ENCODE data around the gene PDE10A. TPM values are rescaled to one million over a fixed set of nuclear protein-coding genes. Genes with fewer than 3 reads are reported as not detected.

PDE10A gene
- polyA plus RNA-seq, 3 donors: not detected

DNA sequence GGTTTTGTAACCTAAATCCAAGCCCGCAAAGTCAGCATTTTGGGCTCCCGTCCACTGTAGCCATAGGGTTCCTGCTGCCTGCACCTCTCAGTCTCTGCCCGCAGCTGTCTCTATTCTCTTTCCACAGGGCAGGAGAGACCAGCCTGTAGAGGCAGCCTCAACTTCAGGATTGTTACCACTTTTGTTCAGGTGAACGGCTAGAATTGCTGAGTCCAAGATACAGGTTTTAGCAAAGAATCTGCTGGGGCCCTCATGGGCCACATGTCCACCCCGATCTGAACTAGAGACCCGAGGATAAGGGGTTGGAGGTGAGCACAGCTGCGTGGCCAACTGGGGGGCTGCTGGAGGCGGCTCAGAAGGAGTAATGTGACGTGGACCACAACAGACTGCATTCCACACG, 215.9 kb downstream of the PDE10A start:
- Mint-ChIP-seq H3K27ac (no peak overlapping the region), H3K36me3 (no peaks in the 10 kb centered on the region), H3K4me3 (no peak overlapping the region), H3K9me3 (peaks cover 0 to 6% (median 0%) of the 10 kb centered on the region in 7 donors), H3K4me1 (no peaks in the 10 kb centered on the region), H3K27me3 (ENCODE audit: low read depth in 3 of 3) (no peaks in the 10 kb centered on the region)
- no peak overlapping the region for H2AFZ ChIP-seq (ENCODE audit: insufficient read depth, low read depth, low read length, poor library complexity, severe bottlenecking)
- no peak for DNase-seq
- H3K9ac ChIP-seq (ENCODE audit: insufficient read depth, low read length, poor library complexity, severe bottlenecking): no peak overlapping the region
- H3K27me3 ChIP-seq (ENCODE audit: control insufficient read depth in 2 of 2, insufficient read depth in 2 of 2, low read length in 2 of 2): no peaks in the 10 kb centered on the region
- TF ChIP-seq, protein P1, sequence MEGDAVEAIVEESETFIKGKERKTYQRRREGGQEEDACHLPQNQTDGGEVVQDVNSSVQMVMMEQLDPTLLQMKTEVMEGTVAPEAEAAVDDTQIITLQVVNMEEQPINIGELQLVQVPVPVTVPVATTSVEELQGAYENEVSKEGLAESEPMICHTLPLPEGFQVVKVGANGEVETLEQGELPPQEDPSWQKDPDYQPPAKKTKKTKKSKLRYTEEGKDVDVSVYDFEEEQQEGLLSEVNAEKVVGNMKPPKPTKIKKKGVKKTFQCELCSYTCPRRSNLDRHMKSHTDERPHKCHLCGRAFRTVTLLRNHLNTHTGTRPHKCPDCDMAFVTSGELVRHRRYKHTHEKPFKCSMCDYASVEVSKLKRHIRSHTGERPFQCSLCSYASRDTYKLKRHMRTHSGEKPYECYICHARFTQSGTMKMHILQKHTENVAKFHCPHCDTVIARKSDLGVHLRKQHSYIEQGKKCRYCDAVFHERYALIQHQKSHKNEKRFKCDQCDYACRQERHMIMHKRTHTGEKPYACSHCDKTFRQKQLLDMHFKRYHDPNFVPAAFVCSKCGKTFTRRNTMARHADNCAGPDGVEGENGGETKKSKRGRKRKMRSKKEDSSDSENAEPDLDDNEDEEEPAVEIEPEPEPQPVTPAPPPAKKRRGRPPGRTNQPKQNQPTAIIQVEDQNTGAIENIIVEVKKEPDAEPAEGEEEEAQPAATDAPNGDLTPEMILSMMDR (IDR thresholded peaks at IDR 0.05): no peak
- H3K4me3 ChIP-seq (replicated peaks in 1 of 3; ENCODE audit: low read depth in 2 of 3, low read length in 3 of 3): no peak overlapping the region
- no peak overlapping the region for H3K4me2 ChIP-seq (replicated peaks; ENCODE audit: extremely low read depth, low read length, poor library complexity, severe bottlenecking)
- 97% methylated on average over 6 of the region's 10 CpGs for WGBS (ENCODE audit: insufficient coverage)
- H3K79me2 ChIP-seq (ENCODE audit: insufficient read depth, low read length): no peaks in the 10 kb centered on the region
- intact Hi-C loops (cut with micrococcal nuclease): no loop called here
- no peaks in the 10 kb centered on the region for H3K36me3 ChIP-seq (replicated peaks in 1 of 2; ENCODE audit: control insufficient read depth in 1 of 2, insufficient read depth in 2 of 2, low read length in 2 of 2)
- H3K4me1 ChIP-seq (ENCODE audit: control insufficient read depth in 1 of 2, insufficient read depth in 2 of 2, low read length in 2 of 2): no peaks in the 10 kb centered on the region
- H3K27ac ChIP-seq (ENCODE audit: low read depth in 1 of 2, low read length in 2 of 2): no peak overlapping the region
- peaks cover 0 to 5% of the 10 kb centered on the region in 2 donors for H3K9me3 ChIP-seq (replicated peaks in 1 of 2; ENCODE audit: control insufficient read depth in 1 of 2, insufficient read depth in 1 of 2, low read length in 2 of 2)
- no peaks in the 10 kb centered on the region for H4K20me1 ChIP-seq (ENCODE audit: insufficient read depth, low read length)

DNA sequence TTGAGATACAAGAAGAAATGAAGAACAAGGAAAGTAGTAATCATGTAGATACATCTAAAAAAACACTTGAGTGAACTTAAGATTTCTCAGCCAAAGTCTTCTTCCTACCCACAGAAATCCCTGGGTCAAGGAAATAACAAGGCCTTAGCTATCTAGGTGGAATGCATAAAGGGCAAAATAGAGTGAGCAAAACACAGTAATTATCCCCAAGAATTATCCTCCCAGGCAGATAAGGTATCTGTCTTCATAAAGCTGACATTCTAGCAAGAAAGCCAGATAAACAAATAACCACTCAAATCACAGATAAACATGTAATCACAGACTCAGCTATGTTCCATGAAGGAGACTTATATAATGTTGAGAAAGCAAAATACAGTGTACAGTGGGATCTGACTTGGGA, 216.7 kb downstream of the PDE10A start:
- Histone ChIP-seq H2AFZ (ENCODE audit: insufficient read depth, low read depth, low read length, poor library complexity, severe bottlenecking) (no peak overlapping the region), H4K20me1 (ENCODE audit: insufficient read depth, low read length) (no peaks in the 10 kb centered on the region), H3K9ac (ENCODE audit: insufficient read depth, low read length, poor library complexity, severe bottlenecking) (no peak overlapping the region), H3K4me2 (replicated peaks; ENCODE audit: extremely low read depth, low read length, poor library complexity, severe bottlenecking) (no peak overlapping the region), H3K36me3 (replicated peaks in 1 of 2; ENCODE audit: control insufficient read depth in 1 of 2, insufficient read depth in 2 of 2, low read length in 2 of 2) (no peaks in the 10 kb centered on the region), H3K4me3 (replicated peaks in 1 of 3; ENCODE audit: low read depth in 2 of 3, low read length in 3 of 3) (no peak overlapping the region), H3K27ac (ENCODE audit: low read depth in 1 of 2, low read length in 2 of 2) (no peak overlapping the region), H3K79me2 (ENCODE audit: insufficient read depth, low read length) (no peaks in the 10 kb centered on the region), H3K4me1 (ENCODE audit: control insufficient read depth in 1 of 2, insufficient read depth in 2 of 2, low read length in 2 of 2) (no peaks in the 10 kb centered on the region), H3K9me3 (replicated peaks in 1 of 2; ENCODE audit: control insufficient read depth in 1 of 2, insufficient read depth in 1 of 2, low read length in 2 of 2) (peaks cover 0 to 5% of the 10 kb centered on the region in 2 donors), H3K27me3 (ENCODE audit: control insufficient read depth in 2 of 2, insufficient read depth in 2 of 2, low read length in 2 of 2) (no peaks in the 10 kb centered on the region)
- no peak for DNase-seq
- intact Hi-C loops (cut with micrococcal nuclease): no loop called here
- H3K27me3 Mint-ChIP-seq (ENCODE audit: low read depth in 3 of 3): no peaks in the 10 kb centered on the region
- no peak overlapping the region for H3K4me3 Mint-ChIP-seq
- no peak overlapping the region for H3K27ac Mint-ChIP-seq
- TF ChIP-seq, protein P1 (IDR thresholded peaks at IDR 0.05): no peak
- no peaks in the 10 kb centered on the region for H3K4me1 Mint-ChIP-seq
- H3K9me3 Mint-ChIP-seq: peaks cover 0 to 6% (median 0%) of the 10 kb centered on the region in 7 donors
- H3K36me3 Mint-ChIP-seq: no peaks in the 10 kb centered on the region

Measured in CD14-positive monocyte (primary cell).